GM12878 (cell line): ENCODE data around the gene SNX32. TPM values are rescaled to one million over a fixed set of nuclear protein-coding genes. Genes with fewer than 3 reads are reported as not detected.

Source experiments
- BCLAF1 ChIP-seq: fragments of 450-650 bp; IDR thresholded peaks from 2 replicates; pipeline ENCODE4 v1.6.1; 2017; ENCODE audit warnings: antibody characterized with exemption, mild to moderate bottlenecking, moderate library complexity
- ETV6 ChIP-seq, 2 experiments: fragments of 450-650 bp in 1 of 2; IDR thresholded peaks in 1 of 2; conservative IDR thresholded peaks in 1 of 2; 2 replicates each; pipeline ENCODE4 v1.6.1; 2014; ENCODE audit warnings: antibody characterized with exemption in 1 of 2, borderline replicate concordance in 1 of 2, low read depth in 1 of 2, mild to moderate bottlenecking in 1 of 2, moderate library complexity in 1 of 2
- IRF3 ChIP-seq: fragments of 450-650 bp; IDR thresholded peaks from 2 replicates; pipeline ENCODE4 v1.6.1; 2014; ENCODE audit warnings: mild to moderate bottlenecking
- MXI1 ChIP-seq: fragments of 150-350 bp; IDR thresholded peaks from 2 replicates; pipeline ENCODE4 v1.6.1; 2011; ENCODE audit warnings: low read depth, mild to moderate bottlenecking, inconsistent platforms, low read length, improper control_type of control experiment
- NR2C2 ChIP-seq: IDR thresholded peaks from 2 replicates; pipeline ENCODE4 v1.6.1; 2011; ENCODE audit warnings: borderline replicate concordance, low read depth; ENCODE audit not compliant: control insufficient read depth, insufficient read length
- SMC3 ChIP-seq: IDR thresholded peaks from 2 replicates; pipeline ENCODE4 v1.6.1; 2011; ENCODE audit warnings: low read length, improper control_type of control experiment, borderline replicate concordance
- SP1 ChIP-seq: IDR thresholded peaks from one replicate; pipeline ENCODE4 v1.6.1; 2011; ENCODE audit warnings: low read depth, low read length
- SUZ12 ChIP-seq: fragments of 200-600 bp; sonication (generic); IDR thresholded peaks from one replicate; pipeline ENCODE4 v1.6.1; 2018; ENCODE audit warnings: antibody characterized with exemption, mild to moderate bottlenecking; ENCODE audit not compliant: unreplicated experiment
- TCF3 ChIP-seq: IDR thresholded peaks from 2 replicates; pipeline ENCODE4 v1.6.1; 2012; ENCODE audit warnings: low read depth, mild to moderate bottlenecking, low read length, borderline replicate concordance; ENCODE audit not compliant: insufficient read depth
- USF2 ChIP-seq: IDR thresholded peaks from 2 replicates; pipeline ENCODE4 v1.6.1; 2011; ENCODE audit warnings: low read depth, low read length, improper control_type of control experiment, borderline replicate concordance
- ZNF384 ChIP-seq: IDR thresholded peaks from 2 replicates; pipeline ENCODE4 v1.6.1; 2012; ENCODE audit warnings: low read depth, mild to moderate bottlenecking, low read length, improper control_type of control experiment, borderline replicate concordance
- ZNF687 ChIP-seq: fragments of 450-650 bp; IDR thresholded peaks from 2 replicates; pipeline ENCODE4 v1.6.1; 2017; ENCODE audit warnings: mild to moderate bottlenecking, moderate library complexity
- polyA plus RNA-seq, 11 experiments: library from polyadenylated mRNA; depleted of rRNA in 4 of 11; unstranded in 6 of 11; stranded (reverse) in 5 of 11; fragments of >200 nt; fragmentation: Nextera tagmentation in 4 of 11; fragmentation: Illumina TruSeq in 1 of 11; extraction: Ambion mirVana in 4 of 11; extraction: Trizol in 1 of 11; gene quantifications; 1 replicate in 1 of 11; 2 replicates in 10 of 11; pipeline versions ENCODE4 v1.2.1 to v1.2.3, GENCODE V29; 2011 to 2016; ENCODE audit warnings: inconsistent platforms in 2 of 11, missing spikeins in 2 of 11, low read depth in 1 of 11
- total RNA-seq, 4 experiments: library from RNA; depleted of rRNA in 3 of 4; stranded (reverse); fragments of >200 nt in 3 of 4; fragmentation: Illumina TruSeq in 1 of 4; extraction: Trizol in 1 of 4; gene quantifications; 2 replicates each; pipeline versions ENCODE4 v1.2.1 to v1.2.3, GENCODE V29; 2013 to 2021

Gene SNX32
- total and polyA plus RNA-seq, 10 of the 15 experiments (the other 5 are each of a cell fraction or from before 2014, with no cell fraction given) = 0.04 to 1.5 (median 0.11) TPM; not detected in 1

GRCh38 chr11:65873318-65874156, 39.8 kb downstream of the SNX32 start (continued):
- TF ChIP-seq NR2C2 (no peak), IRF3 (no peak), ETV6 (conservative IDR thresholded peaks at IDR 0.05 in 1 of 2, IDR thresholded peaks at IDR 0.05 in 1 of 2; ENCODE audit: borderline replicate concordance in 1 of 2, low read depth in 1 of 2) (no peak), SMC3 (no peak), BCLAF1 (no peak), USF2 (peak; percentile 81), SUZ12 (no peak), ZNF687 (0 out of 2 replicates have a peak, but pooled peaks have one; percentile 32), SP1 (peak; percentile 90), TCF3 (no peak), MXI1 (no peak; the same call in 1 of the 2 replicates), ZNF384 (no peak)
